Measurements from ENCODE around the gene CD244. TPM values are rescaled to one million over a fixed set of nuclear protein-coding genes. Genes with fewer than 3 reads are reported as not detected.
"Not testable (repeated sequence)": the region's sequence is repeated elsewhere in the genome, so short reads cannot be mapped to it uniquely, and the experiment has no call there.

The CD244 gene
- polyA plus RNA-seq, 1 experiment = not detected

- no peak for DNase-seq (ENCODE audit: low read depth, low spot score)
- Histone ChIP-seq H3K9me3 (ENCODE audit: control insufficient read depth, insufficient read depth, low read length) (no peaks in the 10 kb centered on the region), H3K27me3 (ENCODE audit: control insufficient read depth, insufficient read depth, low read length) (no peaks in the 10 kb centered on the region), H3K4me3 (ENCODE audit: low read depth, low read length) (no peak overlapping the region), H3K27ac (ENCODE audit: low read depth, low read length) (no peak overlapping the region)
- POLR2A ChIA-PET = interaction anchor here (0.7 kb wide), 1 partner anchor 325 kb away, joined by 3 read pairs; no protein-coding TSS in a partner anchor
- CTCF ChIA-PET = interaction anchor here (0.7 kb wide), 1 partner anchor 289 kb away, joined by 3 read pairs; no protein-coding TSS in a partner anchor
- TF ChIP-seq CTCF (IDR thresholded peaks at IDR 0.05; ENCODE audit: low read depth, low read length) = no peak
Measured at GRCh38 chr1:160877221-160877620, 14.5 kb upstream of the CD244 start.

GRCh38 chr1:160876311-160876710 is 13.6 kb upstream of the CD244 start:
- no peak for DNase-seq (ENCODE audit: low read depth, low spot score)
- ChIA-PET POLR2A (no interaction called here), CTCF (no interaction called here)
- Histone ChIP-seq H3K9me3 (ENCODE audit: control insufficient read depth, insufficient read depth, low read length) (no peaks in the 10 kb centered on the region), H3K27ac (ENCODE audit: low read depth, low read length) (no peak overlapping the region), H3K4me3 (ENCODE audit: low read depth, low read length) (no peak overlapping the region), H3K27me3 (ENCODE audit: control insufficient read depth, insufficient read depth, low read length) (no peaks in the 10 kb centered on the region)
- no peak for TF ChIP-seq CTCF (IDR thresholded peaks at IDR 0.05; ENCODE audit: low read depth, low read length)

- POLR2A ChIA-PET; H3K27ac ChIP-seq (ENCODE audit: low read depth, low read length); DNase-seq (ENCODE audit: low read depth, low spot score); H3K27me3 ChIP-seq (ENCODE audit: control insufficient read depth, insufficient read depth, low read length); CTCF ChIA-PET; H3K9me3 ChIP-seq (ENCODE audit: control insufficient read depth, insufficient read depth, low read length); H3K4me3 ChIP-seq (ENCODE audit: low read depth, low read length): not testable (repeated sequence)
Measured at GRCh38 chr1:160875591-160875990, 12.9 kb upstream of the CD244 start.

- CTCF ChIA-PET = no interaction called here
- Histone ChIP-seq H3K9me3 (ENCODE audit: control insufficient read depth, insufficient read depth, low read length) (no peaks in the 10 kb centered on the region), H3K27ac (ENCODE audit: low read depth, low read length) (no peak overlapping the region), H3K4me3 (ENCODE audit: low read depth, low read length) (no peak overlapping the region), H3K27me3 (ENCODE audit: control insufficient read depth, insufficient read depth, low read length) (no peaks in the 10 kb centered on the region)
- DNase-seq (ENCODE audit: low read depth, low spot score) = no peak
- POLR2A ChIA-PET = no interaction called here
- no peak for TF ChIP-seq CTCF (IDR thresholded peaks at IDR 0.05; ENCODE audit: low read depth, low read length)
Measured at GRCh38 chr1:160874935-160875334, 12.2 kb upstream of the CD244 start.

- Histone ChIP-seq H3K4me3 (ENCODE audit: low read depth, low read length) (no peak overlapping the region), H3K27ac (ENCODE audit: low read depth, low read length) (no peak overlapping the region), H3K27me3 (ENCODE audit: control insufficient read depth, insufficient read depth, low read length) (no peaks in the 10 kb centered on the region), H3K9me3 (ENCODE audit: control insufficient read depth, insufficient read depth, low read length) (no peaks in the 10 kb centered on the region)
- ChIA-PET POLR2A (no interaction called here), CTCF (no interaction called here)
- TF ChIP-seq CTCF (IDR thresholded peaks at IDR 0.05; ENCODE audit: low read depth, low read length) = no peak
- no peak for DNase-seq (ENCODE audit: low read depth, low spot score)
Measured at GRCh38 chr1:160868141-160868540, 5.5 kb upstream of the CD244 start.

GRCh38 chr1:160867651-160868050 is 5.0 kb upstream of the CD244 start:
- H3K9me3 ChIP-seq (ENCODE audit: control insufficient read depth, insufficient read depth, low read length); H3K27ac ChIP-seq (ENCODE audit: low read depth, low read length); CTCF ChIA-PET; POLR2A ChIA-PET; H3K27me3 ChIP-seq (ENCODE audit: control insufficient read depth, insufficient read depth, low read length); H3K4me3 ChIP-seq (ENCODE audit: low read depth, low read length); DNase-seq (ENCODE audit: low read depth, low spot score): not testable (repeated sequence)
